SW 1271 (cell line): ENCODE results near the gene ANXA4.
"Not testable (repeated sequence)": the region's sequence is repeated elsewhere in the genome, so short reads cannot be mapped to it uniquely, and the experiment has no call there.

Source experiments
- DNase-seq, 2 experiments: peaks; one replicate each; lab custom pipeline; 2025; lab: John Stamatoyannopoulos, UW

The ANXA4 gene

GRCh38 chr2:69776886-69777785 is 35.2 kb downstream of the ANXA4 start:
- no peak for DNase-seq

DNA sequence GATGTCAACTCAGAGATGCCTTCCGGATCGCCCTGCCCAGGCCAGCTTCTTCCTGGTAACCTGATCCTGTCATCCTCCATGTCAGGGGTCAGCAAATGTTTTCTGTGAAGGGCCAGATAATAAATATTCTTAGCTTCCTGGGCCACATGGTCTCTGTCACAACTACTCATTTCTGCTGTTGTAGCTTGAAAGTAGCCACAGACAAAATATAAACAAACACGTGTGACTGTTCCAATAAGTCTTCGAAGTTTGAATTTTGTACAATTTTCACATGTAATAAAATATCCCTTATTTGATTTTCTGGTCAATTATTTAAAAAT is 35.8 kb downstream of the ANXA4 start:
- DNase-seq = no peak

- DNase-seq = peak in 1 of 2 experiments; percentile 61
Measured at GRCh38 chr2:69779258-69780001, 37.5 kb downstream of the ANXA4 start.

DNA sequence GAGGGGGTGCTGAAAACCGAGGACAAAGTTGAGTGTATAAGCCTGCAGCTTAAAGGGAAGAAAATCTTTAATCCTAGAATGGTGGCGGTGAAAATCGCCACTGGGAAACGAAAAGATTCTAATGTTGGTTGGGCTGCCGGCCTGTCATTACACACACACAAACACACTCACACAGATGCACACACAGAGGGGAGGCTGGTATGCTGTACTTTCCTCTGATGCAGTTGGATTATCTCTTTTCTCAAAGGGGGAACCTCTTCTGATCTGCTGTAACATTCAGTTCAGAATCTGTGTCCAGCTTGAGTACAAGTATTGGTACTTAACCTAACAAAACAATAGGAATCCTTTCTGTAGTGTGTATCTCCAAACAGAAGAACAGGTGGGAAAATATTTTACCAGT is 39.0 kb downstream of the ANXA4 start:
- DNase-seq = no peak

DNA sequence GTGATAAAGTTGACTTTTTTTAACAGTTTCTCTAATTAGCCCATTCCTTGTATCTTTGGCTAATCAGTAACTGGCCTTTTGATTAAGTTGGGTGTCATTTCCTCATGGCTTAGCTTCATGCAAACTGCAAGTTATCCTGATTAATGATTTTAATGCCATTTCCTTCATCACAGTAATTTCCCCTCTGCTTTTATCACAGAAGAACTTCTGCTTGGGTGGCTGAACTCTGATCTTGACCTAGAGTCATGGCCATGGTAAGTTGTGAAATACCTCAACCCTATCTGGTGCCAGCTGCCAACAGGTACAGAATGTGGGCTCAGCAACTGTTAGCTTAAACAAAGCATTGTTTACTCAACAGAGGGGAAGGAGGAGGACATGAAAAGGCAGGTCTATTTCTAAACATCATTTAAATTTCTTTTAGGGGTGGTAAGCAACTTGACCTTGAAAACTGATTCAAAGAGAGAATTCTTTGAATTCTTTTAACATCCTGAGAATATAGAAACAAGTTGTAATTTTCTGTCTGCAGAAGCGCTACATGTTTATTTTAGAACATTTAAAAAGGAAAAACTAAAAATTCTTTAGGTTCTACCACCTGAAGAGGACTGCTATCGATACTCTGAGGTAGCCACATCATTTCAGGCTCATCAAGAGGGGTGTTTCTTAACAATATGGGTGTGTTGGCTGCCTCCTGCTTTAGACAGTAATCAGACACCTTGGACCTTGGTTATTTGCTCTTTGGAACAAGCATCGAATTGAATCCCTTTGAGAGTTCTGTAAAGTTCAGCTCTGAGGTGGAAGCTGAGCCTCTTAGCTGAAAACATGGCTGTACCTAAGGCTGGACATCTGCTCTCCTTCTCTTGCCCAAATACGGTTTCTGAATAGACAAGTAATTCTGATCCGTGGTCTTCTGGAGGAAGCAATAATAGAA is 39.7 kb downstream of the ANXA4 start:
- no peak for DNase-seq

DNA sequence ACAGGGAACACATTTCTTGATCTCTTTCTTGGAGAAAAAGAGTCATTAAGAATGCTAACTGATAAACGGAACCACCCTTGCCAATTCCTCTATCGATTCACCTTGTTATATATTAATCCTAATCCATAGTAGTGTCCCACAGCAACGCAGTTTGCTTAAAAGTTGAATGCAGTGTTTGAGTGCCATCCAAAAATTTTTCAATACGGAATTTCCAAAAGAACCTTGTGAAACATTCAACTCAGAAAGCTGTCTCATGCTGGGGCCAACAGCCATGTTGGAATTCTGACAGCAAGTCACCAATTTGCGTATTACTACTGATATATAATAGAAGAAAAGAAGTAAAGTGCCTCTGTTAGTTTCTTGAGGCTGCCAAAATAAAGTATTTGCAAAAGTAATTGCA is 42.3 kb downstream of the ANXA4 start:
- DNase-seq = no peak

DNA sequence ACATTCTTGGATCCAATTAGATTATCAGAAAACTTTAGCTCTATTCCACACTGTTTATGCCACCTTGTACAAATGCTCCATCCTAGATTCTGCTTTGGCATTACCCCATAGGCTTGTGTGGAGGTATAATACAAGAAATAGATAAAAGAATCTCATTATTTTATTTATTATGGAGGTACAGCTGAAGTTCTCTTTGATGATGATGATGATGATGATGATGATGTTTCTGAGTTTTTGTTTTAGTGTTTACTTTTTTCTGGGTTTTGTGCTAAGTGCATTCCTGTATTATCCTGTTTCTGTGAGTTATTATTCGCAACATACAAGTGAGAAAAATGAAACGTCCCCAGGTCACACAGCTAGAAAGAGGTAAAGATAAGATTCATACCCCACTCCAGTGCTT is 43.4 kb downstream of the ANXA4 start:
- DNase-seq = no peak

DNA sequence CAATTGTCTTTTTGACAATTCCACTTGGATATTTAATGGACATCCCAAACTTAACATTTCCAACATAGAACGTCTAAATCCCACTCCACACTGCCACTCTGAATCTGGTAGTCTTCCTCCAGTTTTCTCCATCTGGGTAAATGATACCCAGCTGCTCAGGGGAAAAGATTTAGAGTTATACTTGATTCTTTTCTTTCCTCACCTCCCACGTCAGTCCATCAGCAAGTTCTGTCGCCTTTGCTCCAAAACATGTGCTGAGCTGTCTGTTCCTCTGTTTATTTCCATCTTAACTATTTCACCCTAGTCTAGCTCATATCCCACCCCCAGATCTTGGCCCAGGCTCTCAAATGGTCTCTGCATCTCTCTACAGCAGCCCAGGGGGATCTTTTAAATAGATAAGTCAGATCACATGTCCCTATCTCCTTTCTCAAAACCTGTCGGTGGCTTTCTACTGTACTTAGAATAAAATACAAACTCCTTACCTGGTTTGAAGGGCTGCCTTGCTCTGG is 44.2 kb downstream of the ANXA4 start:
- no peak for DNase-seq

DNA sequence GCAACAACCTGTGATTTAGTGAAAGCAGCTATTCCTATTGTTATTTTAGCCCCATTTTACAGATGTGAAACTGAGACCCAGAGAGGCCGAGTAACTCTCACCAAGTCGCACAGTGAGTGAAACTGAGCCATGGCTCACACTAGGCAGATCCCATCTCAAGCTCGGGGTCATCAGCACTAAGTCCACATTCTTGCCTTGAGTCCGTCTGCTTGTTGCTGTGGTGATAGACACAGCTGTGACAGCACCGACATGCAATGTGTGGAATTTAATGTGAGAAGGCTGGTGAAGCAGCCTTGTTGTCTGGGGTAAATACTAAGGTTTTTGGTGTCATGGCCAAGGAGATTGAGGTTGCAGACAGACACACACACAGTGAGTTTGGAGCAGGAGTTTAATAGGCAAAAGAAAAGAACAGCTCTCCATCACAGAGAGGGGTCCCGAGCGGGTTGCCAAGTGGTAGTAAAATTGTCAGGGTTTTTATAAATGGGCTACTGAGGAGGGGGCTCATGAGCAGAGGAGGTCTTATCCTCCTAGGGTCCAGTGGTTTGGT is 47.3 kb downstream of the ANXA4 start:
- DNase-seq = no peak

GRCh38 chr2:69789772-69790600 is 48.1 kb downstream of the ANXA4 start:
- DNase-seq = no peak

DNA sequence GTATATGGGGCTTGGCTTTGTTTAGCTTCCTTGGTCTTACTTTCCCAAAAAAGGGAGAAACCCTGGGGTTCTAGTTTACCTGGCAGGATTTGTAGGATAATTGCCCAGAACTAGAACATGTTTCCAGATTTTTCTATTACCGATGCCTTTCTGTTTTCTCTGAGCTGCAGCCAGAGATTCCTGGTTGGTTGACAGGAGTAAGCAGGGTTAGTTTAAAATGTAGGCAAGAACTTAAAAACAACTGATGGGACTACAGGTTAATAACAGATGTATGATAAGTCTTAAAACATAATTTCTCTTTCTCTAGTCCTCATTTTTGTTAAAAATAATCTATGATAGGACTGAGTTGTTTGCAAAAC is 48.6 kb downstream of the ANXA4 start:
- no peak for DNase-seq

GRCh38 chr2:69791045-69791444 is 49.1 kb downstream of the ANXA4 start:
- DNase-seq = no peak

DNA sequence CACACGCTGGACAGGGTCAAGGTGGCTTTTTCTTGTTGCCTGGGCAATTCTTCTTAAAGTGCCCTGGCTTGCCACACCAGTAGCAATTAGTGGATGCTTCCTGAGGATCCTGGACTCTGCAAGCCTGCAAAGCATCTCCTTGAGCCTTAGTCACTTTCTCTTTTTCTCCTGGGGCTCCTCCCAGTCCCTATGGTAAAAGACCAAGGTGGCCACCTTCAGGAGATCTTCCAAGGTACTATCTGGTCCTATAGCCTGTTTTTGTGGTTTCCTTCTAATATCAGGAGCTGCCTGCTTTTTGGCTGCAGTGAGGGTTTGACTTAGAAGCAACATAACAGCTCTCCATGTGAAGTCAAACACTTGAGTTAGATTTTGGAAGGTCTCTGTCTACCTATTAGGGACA is 54.2 kb downstream of the ANXA4 start:
- DNase-seq = no peak

GRCh38 chr2:69797235-69797634 is 55.3 kb downstream of the ANXA4 start:
- no peak for DNase-seq

DNA sequence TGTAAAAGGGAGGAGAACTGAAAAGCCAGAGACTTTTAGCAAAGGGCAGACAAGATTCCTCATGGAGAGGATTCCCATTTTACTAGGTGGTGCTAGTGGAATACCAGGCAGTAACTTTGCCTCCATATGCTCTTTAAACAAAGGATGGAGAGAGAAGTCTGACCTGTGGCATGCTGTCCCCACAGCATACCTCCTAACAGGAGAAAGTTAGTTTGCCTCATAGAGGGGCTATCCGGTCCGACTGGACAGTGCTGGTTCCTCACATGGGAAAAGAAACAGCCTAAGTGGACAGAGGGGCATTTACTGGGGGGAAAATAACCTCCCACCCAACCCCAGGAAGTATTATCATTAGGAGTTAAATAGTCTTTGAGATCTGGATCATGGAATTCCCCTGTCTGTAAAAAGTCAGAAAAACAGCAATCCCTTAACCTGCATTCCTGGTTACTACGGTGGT is 55.9 kb downstream of the ANXA4 start:
- DNase-seq = no peak

GRCh38 chr2:69798290-69798908 is 56.5 kb downstream of the ANXA4 start:
- no peak for DNase-seq

- no peak for DNase-seq
Measured at GRCh38 chr2:69798909-69799526, 57.1 kb downstream of the ANXA4 start.

DNA sequence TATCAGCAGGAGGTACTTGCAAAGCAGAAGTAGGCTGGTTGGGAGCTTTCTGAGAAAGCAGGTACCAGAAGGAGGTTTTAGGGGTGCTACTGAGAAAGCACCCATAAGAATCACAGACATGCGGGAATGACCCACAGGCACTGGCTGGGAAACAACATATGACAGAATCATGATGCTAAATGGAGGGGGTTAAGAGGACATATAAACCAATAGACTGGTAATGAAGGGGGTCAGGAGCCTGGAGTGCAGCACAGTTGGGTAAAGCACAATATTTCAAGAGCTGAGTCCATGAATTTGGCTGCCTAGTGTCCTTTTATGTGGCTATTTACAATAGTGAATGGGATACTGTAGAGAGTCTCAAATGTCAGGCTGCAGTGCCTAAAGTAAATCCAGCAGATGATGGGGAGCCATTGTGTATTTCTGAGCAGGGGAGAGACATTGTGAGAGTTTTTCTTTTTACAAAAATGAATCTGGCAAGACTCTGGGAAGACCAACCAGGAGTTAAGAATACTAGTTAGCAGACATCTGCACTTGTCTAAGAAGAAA is 59.9 kb downstream of the ANXA4 start:
- no peak for DNase-seq

DNA sequence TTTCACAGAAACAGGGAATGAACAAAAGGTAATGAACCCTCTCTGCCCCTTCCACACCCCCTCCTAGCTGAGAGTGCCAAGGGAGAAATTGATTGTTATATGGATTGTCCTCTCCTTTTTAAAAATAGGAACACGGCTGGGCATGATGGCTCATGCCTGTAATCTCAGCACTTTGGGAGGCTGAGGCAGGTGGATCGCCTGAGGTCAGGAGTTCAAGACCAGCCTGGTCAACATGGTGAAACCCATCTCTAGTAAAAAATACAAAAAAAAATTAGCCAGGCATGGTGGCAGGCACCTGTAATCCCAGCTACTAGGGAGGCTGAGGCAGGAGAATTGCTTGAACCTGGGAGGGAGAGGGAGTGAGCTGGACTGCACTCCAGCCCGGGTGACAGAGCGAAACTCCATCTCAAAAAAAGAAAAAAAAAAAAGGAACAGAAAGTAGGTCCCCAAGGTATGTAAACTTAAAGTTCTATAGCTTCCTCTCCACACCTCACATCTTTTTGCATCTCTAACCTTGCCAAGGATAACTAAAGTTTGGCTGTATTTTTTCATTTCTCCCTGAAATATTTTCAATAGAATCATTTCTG is 60.9 kb downstream of the ANXA4 start:
- not testable (repeated sequence) for DNase-seq
